NCI-H345 (cell line): ENCODE data around the gene AGAP1.

ENCODE experiments used
- DNase-seq: peaks from one replicate; lab custom pipeline; 2025; lab: John Stamatoyannopoulos, UW

AGAP1 gene

GRCh38 chr2:235966932-235967757 lies 473.3 kb downstream of the AGAP1 start:
- no peak for DNase-seq

DNA sequence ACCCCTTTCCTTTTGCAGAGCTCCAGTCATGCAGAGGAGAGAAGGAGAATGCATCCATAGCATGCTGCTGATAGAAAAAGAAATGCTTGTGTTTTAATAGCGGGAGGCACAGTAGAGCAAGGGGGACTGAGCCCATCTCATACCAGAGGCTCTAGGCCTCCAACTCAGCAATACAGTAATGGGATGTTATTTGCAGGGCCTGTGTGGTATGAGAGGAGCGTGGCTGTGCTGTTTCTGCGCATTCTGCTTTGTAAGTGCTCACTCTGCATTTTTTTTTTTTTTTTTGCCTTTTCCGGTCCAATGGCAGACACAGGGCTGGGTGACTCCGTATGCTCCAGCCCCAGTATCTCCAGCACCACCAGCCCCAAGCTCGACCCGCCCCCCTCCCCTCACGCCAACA lies 474.3 kb downstream of the AGAP1 start:
- DNase-seq: no peak

DNA sequence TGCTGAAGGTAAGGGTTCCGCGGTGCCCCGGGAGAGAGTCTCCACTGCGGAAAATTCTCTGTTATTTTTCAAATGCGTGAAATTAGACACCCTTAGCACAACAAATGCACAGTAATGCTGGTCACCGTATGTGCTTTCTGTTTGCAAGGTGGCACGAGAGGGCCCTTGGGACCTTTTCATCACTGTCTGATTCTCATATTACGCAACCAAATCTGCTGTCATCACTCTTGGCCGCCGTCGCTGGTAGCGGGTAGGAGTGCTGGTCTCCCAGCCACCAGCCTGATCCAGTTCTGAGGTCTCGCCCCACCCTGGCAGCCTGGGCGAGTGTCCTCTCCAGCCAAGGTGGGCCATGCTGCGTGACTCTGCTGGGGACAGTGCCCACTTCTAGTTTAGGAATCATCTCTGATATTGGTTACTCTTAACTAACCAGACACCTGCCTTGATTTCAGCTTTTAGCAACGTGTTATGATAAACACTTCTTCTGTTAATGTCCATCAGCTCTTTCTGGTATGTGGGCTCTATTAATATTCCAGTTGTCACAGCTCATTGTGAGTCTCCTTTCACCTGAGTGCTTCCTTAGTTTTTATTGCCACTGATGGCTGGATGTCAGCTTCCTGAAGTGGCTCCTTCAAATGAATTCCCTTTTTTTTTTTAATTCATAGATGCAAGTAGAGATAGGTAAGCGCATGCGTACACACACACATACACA lies 474.9 kb downstream of the AGAP1 start:
- DNase-seq: peak; percentile 66

DNA sequence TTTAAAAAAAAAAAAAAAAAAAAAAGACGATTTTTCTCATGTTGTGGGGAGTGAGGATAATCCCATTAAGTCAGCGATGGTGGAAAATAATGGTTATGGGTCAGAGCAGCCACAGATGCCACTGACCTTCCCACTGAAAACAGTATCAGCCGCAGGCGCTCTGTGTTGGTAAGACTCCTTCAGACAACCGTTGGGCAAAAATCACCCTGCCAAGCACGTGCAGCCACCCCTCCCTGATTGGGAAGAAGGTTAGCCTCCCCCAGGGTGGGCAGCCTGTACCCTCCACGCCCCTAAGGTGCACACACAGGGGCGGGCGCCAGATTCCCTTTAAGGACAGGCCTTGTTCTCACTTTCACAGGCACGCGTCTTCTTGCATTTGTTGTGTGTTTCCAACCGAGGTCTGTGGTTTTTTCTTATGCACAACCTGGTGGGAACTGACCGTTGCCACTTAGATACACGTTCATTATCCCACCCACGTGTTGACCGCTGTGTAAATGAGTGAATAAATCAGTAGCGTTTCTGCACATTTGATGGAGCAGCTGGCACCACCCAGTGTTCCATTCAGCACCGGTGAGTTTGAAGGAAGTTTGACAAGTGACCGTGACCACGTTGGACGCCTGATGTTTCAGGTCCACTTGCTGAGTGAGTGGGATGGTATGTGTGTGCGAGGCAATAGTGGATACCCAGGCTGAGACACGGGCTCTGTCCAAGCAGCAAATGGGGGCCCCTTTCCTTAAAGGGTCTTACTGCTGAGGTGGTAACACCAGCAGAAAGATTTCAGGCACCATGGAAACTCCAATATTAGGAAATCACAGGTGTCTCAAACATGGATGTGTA lies 476.6 kb downstream of the AGAP1 start:
- no peak for DNase-seq

DNA sequence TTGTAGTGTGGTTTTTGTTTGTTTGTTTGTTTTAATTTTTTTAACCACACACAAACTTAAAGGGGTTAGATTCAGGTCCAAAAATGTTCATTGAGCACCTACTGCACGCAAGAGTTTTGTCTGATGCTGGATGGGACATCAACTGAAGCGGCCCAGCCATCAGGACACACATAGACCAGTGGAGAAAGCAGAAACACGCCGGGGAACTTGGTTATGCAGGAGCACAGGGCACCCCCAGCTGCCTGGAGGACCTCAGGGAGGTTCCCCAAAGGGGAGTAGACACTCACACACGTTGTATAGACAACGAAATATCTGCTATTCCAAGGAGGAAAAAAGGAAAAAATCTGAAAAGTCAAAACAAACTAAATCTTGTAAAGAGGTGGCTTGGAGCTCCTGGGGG lies 482.7 kb downstream of the AGAP1 start:
- no peak for DNase-seq

GRCh38 chr2:235976956-235977355 lies 483.1 kb downstream of the AGAP1 start:
- no peak for DNase-seq

DNA sequence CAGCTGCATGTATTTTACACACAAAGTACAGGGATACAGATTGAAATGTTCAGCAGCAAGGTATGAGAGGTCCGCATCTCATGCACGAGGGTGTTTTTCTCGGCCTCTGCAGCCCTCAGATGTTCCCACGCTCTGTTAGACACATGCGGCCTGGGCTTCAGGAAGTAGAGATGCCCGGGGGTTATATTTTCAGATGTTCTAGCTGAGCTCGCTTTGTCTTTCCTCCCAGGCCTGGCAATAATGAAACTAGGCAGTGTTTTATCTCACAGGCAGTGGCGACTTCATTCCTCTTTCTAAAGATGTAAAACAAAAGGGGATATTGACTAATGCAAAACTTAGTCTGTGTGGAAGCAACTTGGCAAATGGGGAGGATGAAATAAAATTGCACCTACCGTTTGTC lies 483.6 kb downstream of the AGAP1 start:
- no peak for DNase-seq

DNA sequence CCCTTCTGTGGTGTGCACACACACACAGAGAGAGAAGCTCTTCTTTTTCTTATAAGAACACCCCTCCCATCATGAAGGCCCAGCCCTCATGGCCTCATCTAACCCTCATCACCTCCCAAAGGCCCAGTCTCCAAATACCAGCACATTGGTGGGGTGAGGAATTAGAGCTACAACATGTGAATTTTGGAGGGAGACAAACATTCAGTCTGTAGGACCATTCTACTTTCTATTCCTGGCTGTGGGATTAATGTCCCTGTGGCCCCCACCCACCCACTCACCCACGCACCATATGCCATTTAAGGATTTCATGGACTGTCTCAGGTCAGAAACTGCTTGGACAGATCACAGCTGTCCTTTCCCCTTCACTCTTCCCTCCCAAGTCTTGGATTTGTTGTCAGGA lies 484.2 kb downstream of the AGAP1 start:
- no peak for DNase-seq

GRCh38 chr2:235979037-235979436 lies 485.2 kb downstream of the AGAP1 start:
- no peak for DNase-seq

- DNase-seq: peak; percentile 91
These were observed 486.1 kb downstream of the AGAP1 start for GRCh38 chr2:235979753-235980435.

GRCh38 chr2:235981631-235982030 lies 487.8 kb downstream of the AGAP1 start:
- DNase-seq: no peak

- DNase-seq: no peak
These were observed 489.2 kb downstream of the AGAP1 start for GRCh38 chr2:235983016-235983415.

- DNase-seq: no peak
These were observed 490.7 kb downstream of the AGAP1 start for GRCh38 chr2:235984552-235984951.

DNA sequence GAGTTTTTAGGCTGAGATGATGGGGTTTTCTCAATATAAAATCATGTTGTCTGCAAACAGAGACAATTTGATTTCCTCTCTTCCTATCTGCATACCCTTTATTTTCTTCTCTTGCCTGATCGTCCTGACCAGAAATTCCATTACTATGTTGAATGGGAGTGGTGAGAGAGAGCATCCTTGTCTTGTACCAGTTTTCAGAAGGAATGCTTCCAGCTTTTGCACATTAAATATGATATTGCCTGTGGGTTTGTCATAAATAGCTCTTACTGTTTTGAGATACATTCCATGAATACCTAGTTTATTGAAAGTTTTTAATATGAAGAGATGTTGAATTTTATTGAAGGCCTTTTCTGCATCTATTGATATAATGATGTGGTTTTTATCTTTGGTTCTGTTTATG lies 492.5 kb downstream of the AGAP1 start:
- no peak for DNase-seq

DNA sequence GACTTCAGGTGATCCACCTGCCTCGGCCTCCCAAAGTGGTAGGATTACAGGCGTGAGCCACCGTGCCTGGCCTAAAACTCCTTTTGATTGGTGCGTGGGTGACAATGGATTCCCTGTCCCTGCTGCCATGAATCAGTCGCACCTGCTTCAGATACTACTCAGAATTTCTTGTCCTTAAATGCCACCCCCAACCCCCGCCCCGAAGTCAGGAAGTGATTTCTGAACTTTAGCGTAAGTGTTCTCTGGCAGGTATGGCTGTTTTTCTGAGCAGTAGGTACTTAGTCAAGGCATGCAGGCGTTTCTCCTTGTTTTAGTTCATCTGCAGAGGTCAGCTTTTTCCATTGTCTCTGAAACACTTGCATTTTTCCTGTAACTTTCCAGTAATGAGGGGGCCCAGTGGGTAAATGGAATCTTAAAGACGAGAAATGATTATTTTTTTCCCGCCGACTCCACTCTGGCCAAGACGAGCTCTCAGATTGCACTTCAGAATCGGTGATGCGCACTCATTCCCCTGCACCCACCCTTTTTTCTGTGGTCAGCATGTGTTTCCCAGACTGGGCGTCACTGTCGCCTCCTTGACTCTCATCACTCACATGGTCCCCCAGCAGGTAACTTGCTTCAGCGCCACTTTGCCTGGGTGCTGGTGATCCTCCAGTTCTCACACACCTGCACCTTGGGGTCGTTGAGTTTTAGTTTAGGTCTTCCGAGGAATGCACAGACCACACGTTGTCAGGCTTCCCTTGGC lies 494.6 kb downstream of the AGAP1 start:
- DNase-seq: no peak

- no peak for DNase-seq
These were observed 495.7 kb downstream of the AGAP1 start for GRCh38 chr2:235989591-235989990.

DNA sequence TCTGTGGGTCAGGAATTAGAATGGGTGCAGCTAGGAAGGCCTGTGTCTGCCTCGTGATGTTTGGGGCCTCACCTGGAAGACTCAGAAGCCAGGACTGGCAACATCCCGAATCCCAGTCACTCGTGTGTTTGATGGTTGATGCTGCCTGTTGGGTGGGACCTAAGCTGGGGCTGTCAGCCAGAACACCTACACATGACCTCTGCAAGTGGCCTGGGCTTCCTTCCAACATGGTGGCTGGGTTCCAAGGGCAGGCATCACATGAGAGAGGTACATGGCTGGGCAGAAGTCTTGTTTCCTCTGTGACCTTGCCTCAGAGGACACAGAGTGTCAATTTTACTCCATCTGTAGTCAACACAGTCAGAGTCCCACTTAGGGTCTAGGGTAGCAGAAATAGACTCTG lies 496.5 kb downstream of the AGAP1 start:
- DNase-seq: no peak

- no peak for DNase-seq
These were observed 498.2 kb downstream of the AGAP1 start for GRCh38 chr2:235992024-235992423.

DNA sequence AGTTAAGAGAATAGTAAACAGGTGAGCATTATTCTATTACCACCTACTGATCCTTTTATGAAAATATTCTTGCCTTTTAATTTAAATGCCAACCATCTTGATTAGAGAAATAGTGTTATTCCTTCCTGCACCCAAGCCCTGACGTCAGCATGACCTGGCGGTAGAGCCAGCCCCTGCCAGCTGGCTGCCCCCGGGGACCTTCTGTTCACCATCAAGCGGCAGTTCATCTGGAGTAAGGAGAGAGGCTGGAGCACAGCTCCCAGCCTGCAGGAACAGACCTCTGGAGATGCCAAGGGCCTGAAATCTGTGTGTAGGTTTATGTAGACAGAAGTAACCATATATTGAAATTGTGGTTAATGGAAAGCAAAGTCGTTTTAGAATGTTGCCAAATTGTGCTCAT lies 502.6 kb downstream of the AGAP1 start:
- DNase-seq: no peak

- DNase-seq: no peak
These were observed 505.2 kb downstream of the AGAP1 start for GRCh38 chr2:235999011-235999410.

DNA sequence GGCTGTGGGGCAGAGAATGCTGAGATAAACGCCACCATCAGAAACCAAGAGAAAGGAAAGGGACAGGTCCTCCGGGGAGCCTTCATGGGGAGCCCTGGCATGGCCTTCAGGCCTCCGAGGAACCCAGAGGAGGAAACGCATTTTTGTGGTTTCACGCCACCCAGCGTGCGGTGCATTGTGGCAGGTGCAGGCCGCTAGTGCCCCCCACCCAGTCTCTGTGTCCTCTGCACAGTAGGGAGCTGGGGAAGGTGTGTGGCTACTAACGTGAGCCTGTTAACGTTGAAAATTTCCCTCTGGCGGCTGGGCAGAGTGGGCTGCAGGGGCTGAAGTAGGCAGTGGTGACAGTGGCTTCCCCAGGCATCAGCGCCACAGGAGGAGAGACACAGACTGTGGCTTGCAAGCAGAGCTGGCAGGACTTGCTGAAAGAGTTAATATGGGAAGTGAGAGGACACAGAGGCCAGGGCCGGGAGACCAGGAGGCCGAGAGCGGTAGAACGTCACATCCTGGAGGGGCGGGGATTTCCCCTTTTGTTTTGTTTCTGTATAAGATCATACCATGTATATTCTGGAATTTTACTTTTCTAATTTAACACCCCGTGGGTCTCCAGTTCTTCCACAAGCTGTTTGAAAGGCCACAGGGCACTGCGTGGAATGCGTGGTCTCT lies 507.5 kb downstream of the AGAP1 start:
- no peak for DNase-seq
